DOHH2 (cell line): ENCODE measurements around the gene ADIPOR2.

Experiments used
- H3F3A ChIP-seq: fragments of 200-600 bp; sonication (generic), shearing (Covaris generic); 2 replicates; pipeline ENCODE4 v1.6.0; 2016; ENCODE audit warnings: antibody characterized with exemption, mild to moderate bottlenecking; ENCODE audit not compliant: control insufficient read depth, insufficient read depth
- H3K27ac ChIP-seq: fragments of 200-600 bp; sonication (generic); 2 replicates; pipeline ENCODE4 v1.5.1; 2014; ENCODE audit warnings: low read depth, mild to moderate bottlenecking, low read length, moderate library complexity
- H3K27me3 ChIP-seq: fragments of 200-600 bp; sonication (generic); 2 replicates; pipeline ENCODE4 v1.6.1; 2014; ENCODE audit warnings: mild to moderate bottlenecking, low read length, mixed read lengths; ENCODE audit not compliant: control insufficient read depth
- H3K36me3 ChIP-seq: fragments of 200-600 bp; sonication (generic); 2 replicates; pipeline ENCODE4 v1.6.1; 2014; ENCODE audit warnings: mild to moderate bottlenecking, low read length, moderate library complexity, mixed read lengths; ENCODE audit not compliant: control insufficient read depth
- H3K4me1 ChIP-seq: fragments of 200-600 bp; sonication (generic); 2 replicates; pipeline ENCODE4 v1.6.1; 2014; ENCODE audit warnings: mild to moderate bottlenecking, low read length, mixed read lengths; ENCODE audit not compliant: control insufficient read depth
- H3K4me2 ChIP-seq: fragments of 200-600 bp; sonication (generic); 2 replicates; pipeline ENCODE4 v1.6.0; 2014; ENCODE audit warnings: mild to moderate bottlenecking, low read length, moderate library complexity
- H3K4me3 ChIP-seq: fragments of 200-600 bp; sonication (generic); 2 replicates; pipeline ENCODE4 v1.5.1; 2014; ENCODE audit warnings: mild to moderate bottlenecking, low read length, mixed read lengths
- H3K79me2 ChIP-seq: fragments of 200-600 bp; sonication (generic); 2 replicates; pipeline ENCODE4 v1.6.1; 2014; ENCODE audit warnings: mild to moderate bottlenecking, low read length, mixed read lengths; ENCODE audit not compliant: control insufficient read depth
- H3K9me2 ChIP-seq: fragments of 200-600 bp; sonication (generic); replicated peaks from 2 replicates; pipeline ENCODE4 v1.6.1; 2014; ENCODE audit warnings: mild to moderate bottlenecking, low read length, mixed read lengths; ENCODE audit not compliant: control insufficient read depth
- H3K9me3 ChIP-seq: fragments of 200-600 bp; sonication (generic); 2 replicates; pipeline ENCODE4 v1.6.1; 2014; ENCODE audit warnings: antibody characterized with exemption, low read length, mixed read lengths; ENCODE audit not compliant: control insufficient read depth, insufficient read depth
- H4K20me1 ChIP-seq: fragments of 200-600 bp; sonication (generic); 2 replicates; pipeline ENCODE4 v1.6.0; 2014; ENCODE audit warnings: low read depth, mild to moderate bottlenecking, antibody characterized with exemption, low read length, moderate library complexity; ENCODE audit not compliant: control insufficient read depth, insufficient read depth
- CTCF ChIP-seq: fragments of 200-600 bp; sonication (generic); IDR thresholded peaks from one replicate; pipeline ENCODE4 v1.5.1; 2014; ENCODE audit warnings: antibody characterized with exemption, mild to moderate bottlenecking, low read depth, low read length; ENCODE audit not compliant: poor library complexity, severe bottlenecking
- EZH2phosphoT487 ChIP-seq: fragments of 200-600 bp; sonication (generic); IDR thresholded peaks from 2 replicates; pipeline ENCODE4 v1.6.1; 2017; ENCODE audit warnings: borderline replicate concordance, mild to moderate bottlenecking, antibody characterized with exemption, low read length, moderate library complexity, mixed read lengths

Gene ADIPOR2

GRCh38 chr12:1646569-1647284 is 44.1 kb upstream of the ADIPOR2 start:
- H3K9me3 ChIP-seq: no peaks in the 10 kb centered on the region
- peaks cover 35% of the 10 kb centered on the region for H3K27me3 ChIP-seq
- H3K27ac ChIP-seq: no peak overlapping the region
- no peaks in the 10 kb centered on the region for H3F3A ChIP-seq
- no peak overlapping the region for H3K4me2 ChIP-seq
- H3K79me2 ChIP-seq: no peaks in the 10 kb centered on the region
- no peaks in the 10 kb centered on the region for H4K20me1 ChIP-seq
- TF ChIP-seq CTCF (no peak), EZH2phosphoT487 (no peak)
- H3K36me3 ChIP-seq: no peaks in the 10 kb centered on the region
- no peak overlapping the region for H3K4me3 ChIP-seq
- no peaks in the 10 kb centered on the region for H3K9me2 ChIP-seq
- peaks cover 8% of the 10 kb centered on the region for H3K4me1 ChIP-seq

- Histone ChIP-seq H3K4me3 (no peak overlapping the region), H3K79me2 (no peaks in the 10 kb centered on the region), H3K27me3 (peaks cover 39% of the 10 kb centered on the region), H3K4me1 (peaks cover 8% of the 10 kb centered on the region), H3K27ac (no peak overlapping the region), H4K20me1 (no peaks in the 10 kb centered on the region), H3K4me2 (no peak overlapping the region), H3F3A (no peaks in the 10 kb centered on the region), H3K36me3 (no peaks in the 10 kb centered on the region), H3K9me3 (no peaks in the 10 kb centered on the region), H3K9me2 (no peaks in the 10 kb centered on the region)
- TF ChIP-seq CTCF (no peak), EZH2phosphoT487 (no peak)
These were observed 43.6 kb upstream of the ADIPOR2 start for GRCh38 chr12:1647285-1647669.

- H3K9me2 ChIP-seq: no peaks in the 10 kb centered on the region
- no peaks in the 10 kb centered on the region for H3K9me3 ChIP-seq
- peaks cover 11% of the 10 kb centered on the region for H3K4me1 ChIP-seq
- H3K4me2 ChIP-seq: no peak overlapping the region
- peaks cover 39% of the 10 kb centered on the region for H3K27me3 ChIP-seq
- no peak for TF ChIP-seq CTCF
- TF ChIP-seq EZH2phosphoT487: no peak
- H3F3A ChIP-seq: no peaks in the 10 kb centered on the region
- H3K4me3 ChIP-seq: no peak overlapping the region
- H3K79me2 ChIP-seq: no peaks in the 10 kb centered on the region
- H3K36me3 ChIP-seq: no peaks in the 10 kb centered on the region
- H3K27ac ChIP-seq: no peak overlapping the region
- no peaks in the 10 kb centered on the region for H4K20me1 ChIP-seq
These were observed 40.5 kb upstream of the ADIPOR2 start for GRCh38 chr12:1650260-1650977.
